T-cell (primary cell): ENCODE results near the gene PPP4R1. TPM values are rescaled to one million over a fixed set of nuclear protein-coding genes. Genes with fewer than 3 reads are reported as not detected.

Source experiments
- ATAC-seq, 4 experiments: fragments of 200-7000 bp in 3 of 4; fragments of 150-1000 bp in 1 of 4; cut with Tn5 transposase; replicated peaks in 1 of 4; 1 replicate in 3 of 4; 2 replicates in 1 of 4; pipeline ENCODE4 v1.10.0; 2021; ENCODE audit warnings: moderate library complexity in 3 of 4, mild to moderate bottlenecking in 2 of 4, moderate number of reproducible peaks in 1 of 4
- CTCF ChIA-PET, 2 donors: fragments of 300-600 bp; sonication (Branson Sonifier 250); formaldehyde crosslinking; loops; one replicate each; lab custom pipeline; 2022; ENCODE audit warnings: antibody characterized with exemption in 2 of 2; lab: Charles Lee
- POLR2A ChIA-PET, 2 donors: fragments of 300-600 bp; sonication (Branson Sonifier 250); formaldehyde crosslinking; loops; one replicate each; lab custom pipeline; 2022; ENCODE audit warnings: antibody characterized with exemption in 2 of 2; lab: Charles Lee
- DNase-seq, 35 experiments: peaks; one replicate each; pipeline versions ENCODE4 v3.0.0 to v3.0.0-alpha.2; 2013 to 2023
- H3K27ac ChIP-seq: one replicate; pipeline ENCODE4 v1.5.1; 2013; ENCODE audit warnings: low read length
- H3K27me3 ChIP-seq, 2 experiments: replicated peaks in 1 of 2; 1 replicate in 1 of 2; 2 replicates in 1 of 2; pipeline versions ENCODE4 v1.6.1 to v1.7.0; 2013; ENCODE audit warnings: low read length in 1 of 2, mixed read lengths in 1 of 2; ENCODE audit not compliant: control insufficient read depth in 2 of 2, insufficient read depth in 2 of 2; ENCODE audit errors: extremely low read depth in 1 of 2
- H3K36me3 ChIP-seq, 2 donors: 1 replicate in 1 of 2; 2 replicates in 1 of 2; pipeline versions ENCODE4 v1.6.1 to v1.7.0; 2013; ENCODE audit warnings: low read length in 1 of 2; ENCODE audit not compliant: control insufficient read depth in 2 of 2, insufficient read depth in 1 of 2; ENCODE audit errors: extremely low read depth in 1 of 2
- H3K4me1 ChIP-seq, 2 experiments: 1 replicate in 1 of 2; 2 replicates in 1 of 2; pipeline versions ENCODE4 v1.6.1 to v1.7.0; 2013; ENCODE audit warnings: low read length in 2 of 2, mixed read lengths in 1 of 2; ENCODE audit not compliant: insufficient read depth in 2 of 2, control insufficient read depth in 1 of 2; ENCODE audit errors: extremely low read depth in 1 of 2
- H3K4me3 ChIP-seq, 2 donors: 1 replicate in 1 of 2; 2 replicates in 1 of 2; pipeline versions ENCODE4 v1.5.1 to v1.7.0; 2013; ENCODE audit warnings: mild to moderate bottlenecking in 2 of 2, low read length in 1 of 2, moderate library complexity in 1 of 2; ENCODE audit not compliant: control insufficient read depth in 1 of 2; ENCODE audit errors: extremely low read depth in 1 of 2
- H3K9me3 ChIP-seq: 2 replicates; pipeline ENCODE4 v1.7.0; 2013
- H3K27ac Mint-ChIP-seq, 2 donors: one replicate each; pipeline ENCODE4 v1.8.0; 2020 to 2021; ENCODE audit warnings: mild to moderate bottlenecking in 2 of 2, mixed read lengths in 2 of 2
- H3K27me3 Mint-ChIP-seq, 2 donors: one replicate each; pipeline ENCODE4 v1.8.0; 2021 to 2022; ENCODE audit warnings: mixed read lengths in 2 of 2
- H3K36me3 Mint-ChIP-seq: one replicate; pipeline ENCODE4 v1.8.0; 2021; ENCODE audit warnings: mixed read lengths
- H3K4me1 Mint-ChIP-seq, 3 donors: one replicate each; pipeline ENCODE4 v1.8.0; 2020 to 2022; ENCODE audit warnings: mixed read lengths in 3 of 3, mild to moderate bottlenecking in 1 of 3
- H3K4me3 Mint-ChIP-seq, 3 donors: one replicate each; pipeline ENCODE4 v1.8.0; 2020 to 2022; ENCODE audit warnings: mild to moderate bottlenecking in 3 of 3, mixed read lengths in 3 of 3, moderate library complexity in 3 of 3
- H3K9me3 Mint-ChIP-seq, 3 donors: one replicate each; pipeline ENCODE4 v1.8.0; 2020 to 2022; ENCODE audit warnings: mixed read lengths in 3 of 3
- whole genome bisulfite sequencing: methylation state at CpG from one replicate; pipeline ENCODE4 v1.1.5; 2013; ENCODE audit warnings: missing lambda C conversion rate; ENCODE audit not compliant: insufficient coverage; 5-methylcytosine and 5-hydroxymethylcytosine counted together
- total RNA-seq, 35 experiments: library from RNA in 6 of 35; stranded (reverse) in 6 of 35; fragments of 120-200 nt in 1 of 35; gene quantifications; one replicate each; pipeline versions ENCODE4 v1.2.1 to v1.2.4 and lab custom pipeline; 2013 to 2026

PPP4R1 gene
- total RNA-seq, 5 donors from 2014 or later (not counting 1 experiment from before 2014, with no cell fraction given), result 31.5 to 54.7 (median 44.4) TPM

- DNase-seq (no peak), ATAC-seq (no peak)
- Mint-ChIP-seq H3K27me3 (no peaks in the 10 kb centered on the region), H3K4me1 (no peaks in the 10 kb centered on the region), H3K27ac (no peak overlapping the region), H3K9me3 (no peaks in the 10 kb centered on the region), H3K4me3 (no peak overlapping the region), H3K36me3 (peaks cover 67% of the 10 kb centered on the region)
- CTCF ChIA-PET, result no interaction called here
- POLR2A ChIA-PET, result no interaction called here
- H3K36me3 ChIP-seq, result peaks cover 17 to 73% of the 10 kb centered on the region in 2 donors
- H3K27ac ChIP-seq, result no peak overlapping the region
- H3K4me1 ChIP-seq, result no peaks in the 10 kb centered on the region
- H3K4me3 ChIP-seq, result no peak overlapping the region
- H3K9me3 ChIP-seq, result no peaks in the 10 kb centered on the region
- no peaks in the 10 kb centered on the region for H3K27me3 ChIP-seq
- 100% methylated on average over 7 of the region's 11 CpGs for WGBS
Measured at GRCh38 chr18:9534844-9535243, 79.5 kb downstream of the PPP4R1 start.

GRCh38 chr18:9531791-9532410 is 82.5 kb downstream of the PPP4R1 start:
- no peak overlapping the region for H3K27ac Mint-ChIP-seq
- Histone ChIP-seq H3K4me3 (no peak overlapping the region), H3K27ac (no peak overlapping the region), H3K9me3 (no peaks in the 10 kb centered on the region), H3K27me3 (no peaks in the 10 kb centered on the region), H3K4me1 (no peaks in the 10 kb centered on the region), H3K36me3 (peaks cover 8 to 73% of the 10 kb centered on the region in 2 donors)
- H3K9me3 Mint-ChIP-seq, result no peaks in the 10 kb centered on the region
- no peaks in the 10 kb centered on the region for H3K27me3 Mint-ChIP-seq
- POLR2A ChIA-PET, result no interaction called here
- peaks cover 84% of the 10 kb centered on the region for H3K36me3 Mint-ChIP-seq
- CTCF ChIA-PET, result interaction anchor here in 1 of 2 donors (0.6 kb wide), 2 partner anchors 357 to 976 kb away, joined by 3 to 5 read pairs; no protein-coding TSS in a partner anchor
- no peak overlapping the region for H3K4me3 Mint-ChIP-seq
- no peaks in the 10 kb centered on the region for H3K4me1 Mint-ChIP-seq
- no peak for ATAC-seq
- DNase-seq, result no peak
- WGBS, result 83% methylated on average over 3 of the region's 7 CpGs

GRCh38 chr18:9530226-9531009 is 83.9 kb downstream of the PPP4R1 start:
- peaks cover 8 to 71% of the 10 kb centered on the region in 2 donors for H3K36me3 ChIP-seq
- H3K36me3 Mint-ChIP-seq, result peaks cover 81% of the 10 kb centered on the region

GRCh38 chr18:9526458-9526857 is 87.9 kb downstream of the PPP4R1 start:
- no peak for ATAC-seq
- H3K9me3 Mint-ChIP-seq, result no peaks in the 10 kb centered on the region
- H3K4me1 Mint-ChIP-seq, result no peaks in the 10 kb centered on the region
- no peak overlapping the region for H3K4me3 Mint-ChIP-seq
- peaks cover 79% of the 10 kb centered on the region for H3K36me3 Mint-ChIP-seq
- H3K27ac Mint-ChIP-seq, result no peak overlapping the region
- H3K27me3 Mint-ChIP-seq, result no peaks in the 10 kb centered on the region
- Histone ChIP-seq H3K36me3 (peaks cover 0 to 69% of the 10 kb centered on the region in 2 donors), H3K27me3 (no peaks in the 10 kb centered on the region), H3K4me3 (no peak overlapping the region), H3K9me3 (no peaks in the 10 kb centered on the region), H3K4me1 (no peaks in the 10 kb centered on the region), H3K27ac (no peak overlapping the region)
- POLR2A ChIA-PET, result no interaction called here
- CTCF ChIA-PET, result no interaction called here
- DNase-seq, result no peak

More at GRCh38 chr18:9530226-9531009, 83.9 kb downstream of the PPP4R1 start:
- POLR2A ChIA-PET, result no interaction called here
- no peak overlapping the region for H3K4me3 Mint-ChIP-seq
- Histone ChIP-seq H3K4me1 (no peaks in the 10 kb centered on the region), H3K27ac (no peak overlapping the region), H3K4me3 (no peak overlapping the region), H3K9me3 (no peaks in the 10 kb centered on the region), H3K27me3 (no peaks in the 10 kb centered on the region)
- no peaks in the 10 kb centered on the region for H3K9me3 Mint-ChIP-seq
- ATAC-seq (no peak), DNase-seq (no peak)
- no peaks in the 10 kb centered on the region for H3K4me1 Mint-ChIP-seq
- WGBS, result 100% methylated on average over 1 of the region's 6 CpGs
- H3K27me3 Mint-ChIP-seq, result no peaks in the 10 kb centered on the region
- CTCF ChIA-PET, result no interaction called here
- no peak overlapping the region for H3K27ac Mint-ChIP-seq

GRCh38 chr18:9522952-9523351 is 91.4 kb downstream of the PPP4R1 start:
- H3K9me3 ChIP-seq, result no peaks in the 10 kb centered on the region
- H3K36me3 ChIP-seq, result peaks cover 0 to 54% of the 10 kb centered on the region in 2 donors
- H3K27me3 ChIP-seq, result no peaks in the 10 kb centered on the region
- H3K27ac ChIP-seq, result no peak overlapping the region
- ATAC-seq (no peak), DNase-seq (no peak)
- ChIA-PET POLR2A (no interaction called here), CTCF (no interaction called here)
- Mint-ChIP-seq H3K36me3 (peaks cover 62% of the 10 kb centered on the region), H3K27ac (no peak overlapping the region), H3K27me3 (no peaks in the 10 kb centered on the region), H3K4me1 (peaks cover 0 to 3% (median 0%) of the 10 kb centered on the region in 3 donors), H3K4me3 (no peak overlapping the region), H3K9me3 (no peaks in the 10 kb centered on the region)
- H3K4me3 ChIP-seq, result no peak overlapping the region
- no CpG with 5 or more reads among the region's 6 CpGs for WGBS
- no peaks in the 10 kb centered on the region for H3K4me1 ChIP-seq

GRCh38 chr18:9521770-9522169 is 92.6 kb downstream of the PPP4R1 start:
- Histone ChIP-seq H3K27ac (no peak overlapping the region), H3K36me3 (peaks cover 0 to 53% of the 10 kb centered on the region in 2 donors), H3K27me3 (no peaks in the 10 kb centered on the region), H3K4me3 (no peak overlapping the region), H3K4me1 (no peaks in the 10 kb centered on the region), H3K9me3 (no peaks in the 10 kb centered on the region)
- Mint-ChIP-seq H3K4me1 (peaks cover 0 to 3% (median under 1%) of the 10 kb centered on the region in 3 donors), H3K36me3 (peaks cover 53% of the 10 kb centered on the region), H3K9me3 (no peaks in the 10 kb centered on the region), H3K4me3 (no peak overlapping the region), H3K27ac (no peak overlapping the region), H3K27me3 (no peaks in the 10 kb centered on the region)
- POLR2A ChIA-PET, result no interaction called here
- DNase-seq, result no peak
- 96% methylated on average over 4 of the region's 7 CpGs for whole genome bisulfite sequencing
- ATAC-seq, result no peak
- CTCF ChIA-PET, result no interaction called here
